ENCODE measurements around the gene CABLES1. TPM values are rescaled to one million over a fixed set of nuclear protein-coding genes. Genes with fewer than 3 reads are reported as not detected.
A peak's percentile ranks its signal among the peaks of the same experiment; 100 is the strongest.

The CABLES1 gene
- polyA plus RNA-seq, 3 donors = 0.09 to 0.15 TPM; not detected in 1

DNA sequence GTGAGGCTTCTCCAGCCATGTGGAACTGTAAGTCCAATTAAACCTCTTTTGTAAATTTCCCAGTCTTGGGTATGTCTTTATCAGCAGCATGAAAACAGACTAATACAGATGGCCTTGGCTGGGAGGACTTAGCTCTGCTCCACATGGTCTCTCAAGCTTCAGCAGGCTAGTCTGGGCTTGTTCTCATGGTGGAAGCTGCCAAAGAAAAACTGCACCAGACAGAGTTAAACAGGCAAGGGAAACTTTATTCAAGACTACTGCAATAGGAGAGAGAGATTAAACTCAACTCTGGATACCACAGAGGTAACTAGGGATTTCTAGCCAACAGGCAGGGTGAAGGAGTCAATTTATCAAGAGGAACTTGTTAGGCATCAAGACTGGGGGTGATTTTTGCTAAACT, 142.1 kb downstream of the CABLES1 start:
- H3K4me3 ChIP-seq (replicated peaks in 1 of 3; ENCODE audit: low read depth in 2 of 3, low read length in 3 of 3) = no peak overlapping the region
- no peaks in the 10 kb centered on the region for H3K27me3 ChIP-seq (ENCODE audit: control insufficient read depth in 2 of 2, insufficient read depth in 2 of 2, low read length in 2 of 2)
- H3K4me2 ChIP-seq (replicated peaks; ENCODE audit: extremely low read depth, low read length, poor library complexity, severe bottlenecking) = no peak overlapping the region
- no peak for DNase-seq
- H3K27me3 Mint-ChIP-seq (ENCODE audit: low read depth in 3 of 3) = peaks cover 1 to 4% (median 2%) of the 10 kb centered on the region in 3 donors
- H3K9ac ChIP-seq (ENCODE audit: insufficient read depth, low read length, poor library complexity, severe bottlenecking) = no peak overlapping the region
- no peak overlapping the region for H3K4me3 Mint-ChIP-seq
- peaks cover 8 to 19% of the 10 kb centered on the region in 2 donors for H3K9me3 ChIP-seq (replicated peaks in 1 of 2; ENCODE audit: control insufficient read depth in 1 of 2, insufficient read depth in 1 of 2, low read length in 2 of 2)
- H2AFZ ChIP-seq (ENCODE audit: insufficient read depth, low read depth, low read length, poor library complexity, severe bottlenecking) = no peak overlapping the region
- H3K79me2 ChIP-seq (ENCODE audit: insufficient read depth, low read length) = no peaks in the 10 kb centered on the region
- H3K4me1 Mint-ChIP-seq = peaks cover 6% of the 10 kb centered on the region
- no peak for TF ChIP-seq CTCF (IDR thresholded peaks at IDR 0.05)
- no peaks in the 10 kb centered on the region for H3K36me3 ChIP-seq (replicated peaks in 1 of 2; ENCODE audit: control insufficient read depth in 1 of 2, insufficient read depth in 2 of 2, low read length in 2 of 2)
- peaks cover 9 to 21% (median 13%) of the 10 kb centered on the region in 7 donors for H3K9me3 Mint-ChIP-seq
- no peak overlapping the region for H3K27ac Mint-ChIP-seq
- no peaks in the 10 kb centered on the region for H3K4me1 ChIP-seq (ENCODE audit: control insufficient read depth in 1 of 2, insufficient read depth in 2 of 2, low read length in 2 of 2)
- no peaks in the 10 kb centered on the region for H3K36me3 Mint-ChIP-seq
- no peak overlapping the region for H3K27ac ChIP-seq (ENCODE audit: low read depth in 1 of 2, low read length in 2 of 2)
- intact Hi-C loops (cut with micrococcal nuclease) = no loop called here
- H4K20me1 ChIP-seq (ENCODE audit: insufficient read depth, low read length) = no peaks in the 10 kb centered on the region

- no peaks in the 10 kb centered on the region for H3K36me3 Mint-ChIP-seq
- TF ChIP-seq CTCF (IDR thresholded peaks at IDR 0.05) = no peak
- peaks cover under 1 to 4% (median 1%) of the 10 kb centered on the region in 3 donors for H3K27me3 Mint-ChIP-seq (ENCODE audit: low read depth in 3 of 3)
- H3K9ac ChIP-seq (ENCODE audit: insufficient read depth, low read length, poor library complexity, severe bottlenecking) = no peak overlapping the region
- H3K4me1 ChIP-seq (ENCODE audit: control insufficient read depth in 1 of 2, insufficient read depth in 2 of 2, low read length in 2 of 2) = no peaks in the 10 kb centered on the region
- no peaks in the 10 kb centered on the region for H4K20me1 ChIP-seq (ENCODE audit: insufficient read depth, low read length)
- no peaks in the 10 kb centered on the region for H3K36me3 ChIP-seq (replicated peaks in 1 of 2; ENCODE audit: control insufficient read depth in 1 of 2, insufficient read depth in 2 of 2, low read length in 2 of 2)
- H3K4me3 ChIP-seq (replicated peaks in 1 of 3; ENCODE audit: low read depth in 2 of 3, low read length in 3 of 3) = no peak overlapping the region
- H3K9me3 ChIP-seq (replicated peaks in 1 of 2; ENCODE audit: control insufficient read depth in 1 of 2, insufficient read depth in 1 of 2, low read length in 2 of 2) = peaks cover 8 to 19% of the 10 kb centered on the region in 2 donors
- H3K27ac Mint-ChIP-seq = peak overlapping the region in 1 of 7 donors; percentile 45
- no peak for DNase-seq
- H2AFZ ChIP-seq (ENCODE audit: insufficient read depth, low read depth, low read length, poor library complexity, severe bottlenecking) = no peak overlapping the region
- no peaks in the 10 kb centered on the region for H3K79me2 ChIP-seq (ENCODE audit: insufficient read depth, low read length)
- H3K4me3 Mint-ChIP-seq = no peak overlapping the region
- H3K27ac ChIP-seq (ENCODE audit: low read depth in 1 of 2, low read length in 2 of 2) = no peak overlapping the region
- no peaks in the 10 kb centered on the region for H3K4me1 Mint-ChIP-seq
- H3K27me3 ChIP-seq (ENCODE audit: control insufficient read depth in 2 of 2, insufficient read depth in 2 of 2, low read length in 2 of 2) = no peaks in the 10 kb centered on the region
- WGBS (ENCODE audit: insufficient coverage) = 86% methylated on average over 12 of the region's 12 CpGs
- H3K9me3 Mint-ChIP-seq = peaks cover 9 to 17% (median 14%) of the 10 kb centered on the region in 7 donors
- intact Hi-C loops (cut with micrococcal nuclease) = no loop called here
- H3K4me2 ChIP-seq (replicated peaks; ENCODE audit: extremely low read depth, low read length, poor library complexity, severe bottlenecking) = no peak overlapping the region
Observed at GRCh38 chr18:23279931-23280330, 144.6 kb downstream of the CABLES1 start.
